NCI-H82 treated with DMSO at 0.1 percent for 48 hours (cell line): Measurements from ENCODE around the gene PARD3.

Experiments
- DNase-seq: peaks from one replicate; lab custom pipeline; 2025; ENCODE audit not compliant: unreplicated experiment; lab: John Stamatoyannopoulos, UW

Gene PARD3

GRCh38 chr10:34333513-34333912, 481.6 kb downstream of the PARD3 start:
- no peak for DNase-seq

GRCh38 chr10:34327184-34327583, 487.9 kb downstream of the PARD3 start:
- no peak for DNase-seq

- DNase-seq: no peak
Measured at GRCh38 chr10:34323192-34323591, 491.9 kb downstream of the PARD3 start.

GRCh38 chr10:34320265-34320664, 494.8 kb downstream of the PARD3 start:
- DNase-seq: no peak

- DNase-seq: no peak
Measured at GRCh38 chr10:34319197-34319846, 495.8 kb downstream of the PARD3 start.

- DNase-seq: no peak
Measured at GRCh38 chr10:34316154-34316553, 498.9 kb downstream of the PARD3 start.

GRCh38 chr10:34314457-34314856, 500.6 kb downstream of the PARD3 start:
- DNase-seq: no peak

GRCh38 chr10:34313888-34314287, 501.2 kb downstream of the PARD3 start:
- DNase-seq: no peak

- DNase-seq: no peak
Measured at GRCh38 chr10:34313353-34313752, 501.7 kb downstream of the PARD3 start.

- no peak for DNase-seq
Measured at GRCh38 chr10:34311679-34312078, 503.4 kb downstream of the PARD3 start.

GRCh38 chr10:34310234-34310633, 504.9 kb downstream of the PARD3 start:
- no peak for DNase-seq

- DNase-seq: no peak
Measured at GRCh38 chr10:34305189-34305588, 509.9 kb downstream of the PARD3 start.

- no peak for DNase-seq
Measured at GRCh38 chr10:34303022-34303421, 512.1 kb downstream of the PARD3 start.

- DNase-seq: no peak
Measured at GRCh38 chr10:34299105-34299611, 515.9 kb downstream of the PARD3 start.

GRCh38 chr10:34298346-34298818, 516.7 kb downstream of the PARD3 start:
- no peak for DNase-seq

- no peak for DNase-seq
Measured at GRCh38 chr10:34297541-34298345, 517.4 kb downstream of the PARD3 start.

GRCh38 chr10:34295142-34295548, 520.0 kb downstream of the PARD3 start:
- DNase-seq: no peak

- no peak for DNase-seq
Measured at GRCh38 chr10:34294137-34294536, 521.0 kb downstream of the PARD3 start.

- DNase-seq: no peak
Measured at GRCh38 chr10:34292675-34293074, 522.4 kb downstream of the PARD3 start.

GRCh38 chr10:34292194-34292565, 522.9 kb downstream of the PARD3 start:
- no peak for DNase-seq

GRCh38 chr10:34291466-34292193, 523.5 kb downstream of the PARD3 start:
- no peak for DNase-seq
